ENCODE results near the gene XRRA1.

Gene XRRA1

GRCh38 chr11:74988541-74989259 lies 39.8 kb upstream of the XRRA1 start, which contains the start of gene NEU3:
NEU3 (plus strand) TSS chr11:74988933; CDS start chr11:74989061, 128 bp downstream.
- H3K27me3 ChIP-seq (ENCODE audit: insufficient read depth, low read depth, severe bottlenecking): no peaks in the 10 kb centered on the region
- no peaks in the 10 kb centered on the region for H3K9me3 ChIP-seq (ENCODE audit: severe bottlenecking)
- no peak for TF ChIP-seq CTCF (IDR thresholded peaks at IDR 0.05; ENCODE audit: low read depth, low read length)
- peak; percentile 91 for DNase-seq
- H3K36me3 ChIP-seq: peaks cover 10% of the 10 kb centered on the region
- H3K4me3 ChIP-seq (ENCODE audit: low read depth, low read length): peak within 1 kb of the TSS; percentile 94
- H3K27ac ChIP-seq: peak within 1 kb of the TSS; percentile 87

- Histone ChIP-seq H3K36me3 (peaks cover 2% of the 10 kb centered on the region; the same call in 1 of the 2 replicates), H3K27ac (no peak overlapping the region), H3K27me3 (ENCODE audit: insufficient read depth, low read depth, severe bottlenecking) (no peaks in the 10 kb centered on the region), H3K9me3 (ENCODE audit: severe bottlenecking) (no peaks in the 10 kb centered on the region), H3K4me3 (ENCODE audit: low read depth, low read length) (no peak overlapping the region)
- no peak for TF ChIP-seq CTCF (IDR thresholded peaks at IDR 0.05; ENCODE audit: low read depth, low read length)
- no peak for DNase-seq
These were observed 35.8 kb upstream of the XRRA1 start for GRCh38 chr11:74984730-74985129.

GRCh38 chr11:74984070-74984469 lies 35.2 kb upstream of the XRRA1 start:
- H3K4me3 ChIP-seq (ENCODE audit: low read depth, low read length): no peak overlapping the region
- H3K27me3 ChIP-seq (ENCODE audit: insufficient read depth, low read depth, severe bottlenecking): no peaks in the 10 kb centered on the region
- peaks cover 3% of the 10 kb centered on the region; the same call in 1 of the 2 replicates for H3K36me3 ChIP-seq
- no peak overlapping the region for H3K27ac ChIP-seq
- TF ChIP-seq CTCF (IDR thresholded peaks at IDR 0.05; ENCODE audit: low read depth, low read length): no peak
- H3K9me3 ChIP-seq (ENCODE audit: severe bottlenecking): no peaks in the 10 kb centered on the region
- DNase-seq: no peak

GRCh38 chr11:74981888-74982287 lies 33.0 kb upstream of the XRRA1 start:
- no peak for TF ChIP-seq CTCF (IDR thresholded peaks at IDR 0.05; ENCODE audit: low read depth, low read length)
- no peaks in the 10 kb centered on the region for H3K27me3 ChIP-seq (ENCODE audit: insufficient read depth, low read depth, severe bottlenecking)
- no peak overlapping the region for H3K27ac ChIP-seq
- H3K36me3 ChIP-seq: peaks cover 18% of the 10 kb centered on the region
- no peak for DNase-seq
- H3K9me3 ChIP-seq (ENCODE audit: severe bottlenecking): no peaks in the 10 kb centered on the region
- no peak overlapping the region for H3K4me3 ChIP-seq (ENCODE audit: low read depth, low read length)

GRCh38 chr11:74980634-74981033 lies 31.7 kb upstream of the XRRA1 start:
- no peak overlapping the region for H3K27ac ChIP-seq

More at GRCh38 chr11:74980634-74981033, 31.7 kb upstream of the XRRA1 start:
- no peak for DNase-seq
- Histone ChIP-seq H3K36me3 (peaks cover 18% of the 10 kb centered on the region), H3K9me3 (ENCODE audit: severe bottlenecking) (no peaks in the 10 kb centered on the region), H3K4me3 (ENCODE audit: low read depth, low read length) (no peak overlapping the region), H3K27me3 (ENCODE audit: insufficient read depth, low read depth, severe bottlenecking) (no peaks in the 10 kb centered on the region)
- no peak for TF ChIP-seq CTCF (IDR thresholded peaks at IDR 0.05; ENCODE audit: low read depth, low read length)
